Measurements from ENCODE around the gene OTUD5.

Gene OTUD5

GRCh38 chrX:48937054-48937907 lies 20.1 kb downstream of the OTUD5 start:
- no peak for DNase-seq (ENCODE audit: low spot score)

GRCh38 chrX:48936429-48937053 lies 20.9 kb downstream of the OTUD5 start:
- DNase-seq (ENCODE audit: low spot score) = no peak

GRCh38 chrX:48935301-48935670 lies 22.1 kb downstream of the OTUD5 start:
- no peak for DNase-seq (ENCODE audit: low spot score)

- DNase-seq (ENCODE audit: low spot score) = no peak
These were observed 22.7 kb downstream of the OTUD5 start for GRCh38 chrX:48934581-48935300.

- DNase-seq (ENCODE audit: low spot score) = no peak
These were observed 23.6 kb downstream of the OTUD5 start for GRCh38 chrX:48933757-48934156.

- DNase-seq (ENCODE audit: low spot score) = no peak
These were observed 29.5 kb downstream of the OTUD5 start for GRCh38 chrX:48927736-48928382.

GRCh38 chrX:48927123-48927522 lies 30.3 kb downstream of the OTUD5 start:
- no peak for DNase-seq (ENCODE audit: low spot score)

GRCh38 chrX:48924270-48924669 lies 33.1 kb downstream of the OTUD5 start:
- DNase-seq (ENCODE audit: low spot score) = no peak

GRCh38 chrX:48923771-48924170 lies 33.6 kb downstream of the OTUD5 start:
- DNase-seq (ENCODE audit: low spot score) = no peak

- DNase-seq (ENCODE audit: low spot score) = no peak
These were observed 36.7 kb downstream of the OTUD5 start for GRCh38 chrX:48920718-48921104.

- no peak for DNase-seq (ENCODE audit: low spot score)
These were observed 37.3 kb downstream of the OTUD5 start for GRCh38 chrX:48919947-48920717.

- DNase-seq (ENCODE audit: low spot score) = no peak
These were observed 38.0 kb downstream of the OTUD5 start for GRCh38 chrX:48919360-48919841.

GRCh38 chrX:48918643-48919340 lies 38.6 kb downstream of the OTUD5 start, which contains the start of gene PIM2:
TSS of gene PIM2 (minus strand) at chrX:48919024. CDS start at chrX:48918834, 190 bp downstream.
- DNase-seq (ENCODE audit: low spot score) = peak; percentile 94

GRCh38 chrX:48918301-48918642 lies 39.1 kb downstream of the OTUD5 start:
- DNase-seq (ENCODE audit: low spot score) = no peak

GRCh38 chrX:48917139-48918001 lies 40.0 kb downstream of the OTUD5 start:
- DNase-seq (ENCODE audit: low spot score) = peak; percentile 91

GRCh38 chrX:48914593-48915493 lies 42.6 kb downstream of the OTUD5 start:
- DNase-seq (ENCODE audit: low spot score) = no peak

GRCh38 chrX:48913605-48914366 lies 43.6 kb downstream of the OTUD5 start:
- no peak for DNase-seq (ENCODE audit: low spot score)
